OCI-M1 (cell line): Measurements from ENCODE around the gene PLSCR3.

Experiments used
- DNase-seq: peaks from one replicate; lab custom pipeline; 2025; lab: John Stamatoyannopoulos, UW

PLSCR3 gene

GRCh38 chr17:7347630-7348477 lies 46.5 kb downstream of the PLSCR3 start:
- DNase-seq, result no peak

GRCh38 chr17:7346761-7347614 lies 47.3 kb downstream of the PLSCR3 start:
- no peak for DNase-seq

- no peak for DNase-seq
Observed at GRCh38 chr17:7343250-7343649, 51.1 kb downstream of the PLSCR3 start.

GRCh38 chr17:7341842-7342241 lies 52.5 kb downstream of the PLSCR3 start:
- no peak for DNase-seq

- DNase-seq, result no peak
Observed at GRCh38 chr17:7340179-7340578, 54.1 kb downstream of the PLSCR3 start.
